Thyroid gland (tissue), 4 donors: ENCODE data around the gene COG2. TPM values are rescaled to one million over a fixed set of nuclear protein-coding genes. Genes with fewer than 3 reads are reported as not detected.

Source experiments
- DNase-seq, 2 donors: peaks; one replicate each; pipeline ENCODE4 v3.0.0-alpha.2; 2019
- H3K27ac ChIP-seq, 3 donors: fragments of 200-600 bp; sonication (generic); 1 replicate in 2 of 3; 2 replicates in 1 of 3; pipeline ENCODE4 v1.5.1; 2016 to 2019; ENCODE audit warnings: mild to moderate bottlenecking in 1 of 3, moderate library complexity in 1 of 3
- H3K27me3 ChIP-seq: fragments of 200-600 bp; sonication (generic); one replicate; pipeline ENCODE4 v1.5.1; 2019
- H3K36me3 ChIP-seq, 2 donors: fragments of 200-600 bp; sonication (generic); one replicate each; pipeline ENCODE4 v1.5.1; 2016 to 2019
- H3K4me1 ChIP-seq, 2 donors: fragments of 200-600 bp; sonication (generic); one replicate each; pipeline ENCODE4 v1.5.1; 2017 to 2019
- H3K4me3 ChIP-seq, 3 donors: fragments of 200-600 bp; sonication (generic); replicated peaks in 1 of 3; 1 replicate in 2 of 3; 2 replicates in 1 of 3; pipeline ENCODE4 v1.5.1; 2016; ENCODE audit warnings: mild to moderate bottlenecking in 1 of 3
- H3K9me3 ChIP-seq: fragments of 200-600 bp; sonication (generic); one replicate; pipeline ENCODE4 v1.5.1; 2017
- POLR2A ChIP-seq, 2 donors: fragments of 450-650 bp; IDR thresholded peaks; one replicate each; pipeline ENCODE4 v1.6.1; 2017; ENCODE audit warnings: antibody characterized with exemption in 2 of 2, mild to moderate bottlenecking in 2 of 2, moderate library complexity in 1 of 2
- WGBS, 2 donors: methylation state at CpG; one replicate each; pipeline ENCODE4 v1.1.5; 2017; 5-methylcytosine and 5-hydroxymethylcytosine counted together
- intact Hi-C: fragments of 100-400 bp; cut with DNase I; formaldehyde crosslinking; loops from one replicate; pipeline ENCODE4 v1.15.1; 2023
- total RNA-seq, 4 donors: library from RNA; depleted of rRNA; stranded (reverse); fragments of >200 nt; gene quantifications; one replicate each; pipeline ENCODE4 v1.2.3, GENCODE V29; 2016
- TF ChIP-seq, protein P1 (sequence below), 6 experiments: fragments of 200-600 bp in 3 of 6; fragments of 450-650 bp in 3 of 6; sonication (generic) in 3 of 6; IDR thresholded peaks; one replicate each; pipeline ENCODE4 v1.5.1; 2016 to 2019; ENCODE audit warnings: antibody characterized with exemption in 6 of 6, mild to moderate bottlenecking in 2 of 6, inconsistent platforms in 1 of 6, moderate library complexity in 1 of 6

Gene COG2
- total RNA-seq, 4 donors from 2014 or later = 36.3 to 48.1 (median 37.5) TPM

DNA sequence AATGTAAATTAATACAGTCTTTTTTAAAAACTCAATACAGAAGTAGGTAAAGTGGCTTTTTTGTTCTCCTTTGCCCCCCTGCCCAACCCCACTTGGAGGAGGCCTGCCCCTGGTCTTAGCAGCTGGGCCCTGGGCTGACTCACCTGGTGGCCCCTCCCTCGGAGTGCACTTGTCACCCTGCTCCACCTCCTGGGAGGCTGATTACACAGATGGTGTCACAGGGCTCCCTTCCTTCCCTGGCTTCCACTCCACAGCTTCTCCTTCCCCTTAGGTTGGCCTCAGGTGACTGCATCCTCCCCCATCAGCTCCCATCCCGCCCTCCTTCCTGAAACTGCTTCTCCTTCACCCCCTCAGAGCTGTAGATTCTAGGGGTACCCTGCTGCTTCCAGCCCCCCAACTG, 93.2 kb downstream of the COG2 start:
- no peak overlapping the region for H3K27ac ChIP-seq
- H3K36me3 ChIP-seq = no peaks in the 10 kb centered on the region
- H3K27me3 ChIP-seq = no peaks in the 10 kb centered on the region
- intact Hi-C loops = no loop called here
- WGBS, 2 donors = 36 to 72% methylated on average over 2 of the region's 2 CpGs
- no peak for TF ChIP-seq POLR2A (IDR thresholded peaks at IDR 0.05)
- TF ChIP-seq, protein P1, sequence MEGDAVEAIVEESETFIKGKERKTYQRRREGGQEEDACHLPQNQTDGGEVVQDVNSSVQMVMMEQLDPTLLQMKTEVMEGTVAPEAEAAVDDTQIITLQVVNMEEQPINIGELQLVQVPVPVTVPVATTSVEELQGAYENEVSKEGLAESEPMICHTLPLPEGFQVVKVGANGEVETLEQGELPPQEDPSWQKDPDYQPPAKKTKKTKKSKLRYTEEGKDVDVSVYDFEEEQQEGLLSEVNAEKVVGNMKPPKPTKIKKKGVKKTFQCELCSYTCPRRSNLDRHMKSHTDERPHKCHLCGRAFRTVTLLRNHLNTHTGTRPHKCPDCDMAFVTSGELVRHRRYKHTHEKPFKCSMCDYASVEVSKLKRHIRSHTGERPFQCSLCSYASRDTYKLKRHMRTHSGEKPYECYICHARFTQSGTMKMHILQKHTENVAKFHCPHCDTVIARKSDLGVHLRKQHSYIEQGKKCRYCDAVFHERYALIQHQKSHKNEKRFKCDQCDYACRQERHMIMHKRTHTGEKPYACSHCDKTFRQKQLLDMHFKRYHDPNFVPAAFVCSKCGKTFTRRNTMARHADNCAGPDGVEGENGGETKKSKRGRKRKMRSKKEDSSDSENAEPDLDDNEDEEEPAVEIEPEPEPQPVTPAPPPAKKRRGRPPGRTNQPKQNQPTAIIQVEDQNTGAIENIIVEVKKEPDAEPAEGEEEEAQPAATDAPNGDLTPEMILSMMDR (IDR thresholded peaks at IDR 0.05) = no peak
- H3K4me1 ChIP-seq = no peaks in the 10 kb centered on the region
- no peak for DNase-seq
- no peak overlapping the region for H3K4me3 ChIP-seq
- no peaks in the 10 kb centered on the region for H3K9me3 ChIP-seq

DNA sequence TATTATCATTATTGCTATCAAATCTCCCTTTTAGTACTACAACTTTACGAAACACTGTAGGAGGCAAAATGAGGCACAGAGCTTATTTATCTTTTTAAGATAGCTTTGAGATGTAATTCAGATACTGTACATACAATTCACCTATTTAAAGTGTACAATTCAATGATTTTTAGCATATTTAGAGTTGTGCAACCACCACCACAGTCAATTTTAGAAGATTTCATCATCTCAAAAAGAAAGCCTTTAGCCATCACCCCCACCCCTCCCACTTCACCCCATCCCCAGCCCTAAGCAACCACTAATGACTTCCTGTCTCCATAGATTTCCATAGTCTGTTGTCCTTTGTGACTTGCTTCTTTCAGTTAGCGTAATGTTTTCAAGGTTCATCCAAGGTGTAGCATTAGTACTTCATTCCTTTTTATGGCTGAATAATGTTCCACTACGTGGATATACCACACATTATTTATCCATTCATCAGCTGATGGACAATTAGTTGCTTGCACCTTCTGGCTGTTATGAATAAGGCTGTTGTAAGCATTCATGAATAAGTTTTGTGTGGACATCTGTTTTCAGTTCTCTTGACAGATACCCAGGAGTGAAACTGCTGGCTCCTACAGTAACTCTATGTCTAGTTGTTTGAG, 95.5 kb downstream of the COG2 start:
- no peaks in the 10 kb centered on the region for H3K9me3 ChIP-seq
- H3K36me3 ChIP-seq = no peaks in the 10 kb centered on the region
- no peaks in the 10 kb centered on the region for H3K27me3 ChIP-seq
- intact Hi-C loops = no loop called here
- no peak for DNase-seq
- H3K4me3 ChIP-seq = no peak overlapping the region
- TF ChIP-seq POLR2A (IDR thresholded peaks at IDR 0.05) = no peak
- TF ChIP-seq, protein P1 (IDR thresholded peaks at IDR 0.05) = no peak
- WGBS, 2 donors = 95 to 98% methylated on average over 3 of the region's 3 CpGs
- H3K4me1 ChIP-seq = no peaks in the 10 kb centered on the region
- no peak overlapping the region for H3K27ac ChIP-seq

DNA sequence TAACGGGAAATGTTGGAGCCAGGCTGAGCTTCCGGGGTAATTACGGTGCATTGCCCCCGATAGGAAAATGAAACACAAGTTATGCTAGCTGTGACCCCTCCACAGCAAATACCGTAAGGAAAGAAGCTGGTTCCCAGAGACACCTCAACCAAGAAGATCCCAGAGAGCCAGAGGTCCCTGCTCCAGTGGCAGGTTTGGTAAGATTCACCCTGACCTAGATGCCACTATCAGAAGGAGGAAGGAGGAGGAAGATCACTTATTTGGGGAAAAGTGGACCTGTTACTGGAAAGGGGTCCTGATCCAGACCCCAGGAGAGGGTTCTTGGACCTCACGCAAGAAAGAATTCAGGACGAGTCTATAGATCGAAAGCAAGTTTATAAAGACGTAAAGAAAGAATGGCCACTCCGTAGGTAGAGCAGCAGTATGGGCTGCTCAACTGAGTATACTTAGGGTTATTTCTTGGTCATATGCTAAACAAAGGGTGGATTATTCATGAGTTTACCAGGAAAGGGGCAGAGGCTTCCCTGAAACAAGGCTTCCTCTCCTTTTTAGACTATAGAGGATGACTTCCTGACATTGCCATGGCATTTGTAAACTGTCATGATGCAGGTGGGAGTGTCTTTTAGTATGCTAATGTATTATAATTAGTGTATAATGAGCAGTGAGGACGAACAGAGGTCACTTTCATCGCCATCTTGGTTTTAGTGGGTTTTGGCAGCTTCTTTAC, 97.4 kb downstream of the COG2 start:
- TF ChIP-seq POLR2A (IDR thresholded peaks at IDR 0.05) = no peak
- TF ChIP-seq, protein P1 (IDR thresholded peaks at IDR 0.05) = no peak
- Histone ChIP-seq H3K9me3 (no peaks in the 10 kb centered on the region), H3K27ac (no peak overlapping the region), H3K36me3 (no peaks in the 10 kb centered on the region), H3K4me3 (no peak overlapping the region), H3K4me1 (no peaks in the 10 kb centered on the region), H3K27me3 (no peaks in the 10 kb centered on the region)
- 92 to 93% methylated on average over 12 of the region's 12 CpGs for WGBS, 2 donors
- intact Hi-C loops = no loop called here
- no peak for DNase-seq

Other genes starting within 250 kb of the COG2 start
- gene PGBD5, start 216.1 kb upstream of the COG2 start, total RNA-seq = 10 to 100 TPM in 1 of 4 donors, 1 to 10 TPM in 3; 2.7 to 14.9 (median 6.4) TPM
- 10 to 100 TPM in 1 of 4 donors, 1 to 10 TPM in 3; 4.0 to 14.4 (median 8.7) TPM for gene AGT, start 71.6 kb downstream of the COG2 start, total RNA-seq
- gene CAPN9, start 104.9 kb downstream of the COG2 start, total RNA-seq = not detected
- gene C1orf198, start 226.0 kb downstream of the COG2 start, total RNA-seq = 100 to 1,000 TPM in 3 of 4 donors, 10 to 100 TPM in 1; 87.8 to 142 (median 124) TPM